ENCODE results near the gene KLKB1.
"Not testable (repeated sequence)": the region's sequence is repeated elsewhere in the genome, so short reads cannot be mapped to it uniquely, and the experiment has no call there.

KLKB1 gene

DNA sequence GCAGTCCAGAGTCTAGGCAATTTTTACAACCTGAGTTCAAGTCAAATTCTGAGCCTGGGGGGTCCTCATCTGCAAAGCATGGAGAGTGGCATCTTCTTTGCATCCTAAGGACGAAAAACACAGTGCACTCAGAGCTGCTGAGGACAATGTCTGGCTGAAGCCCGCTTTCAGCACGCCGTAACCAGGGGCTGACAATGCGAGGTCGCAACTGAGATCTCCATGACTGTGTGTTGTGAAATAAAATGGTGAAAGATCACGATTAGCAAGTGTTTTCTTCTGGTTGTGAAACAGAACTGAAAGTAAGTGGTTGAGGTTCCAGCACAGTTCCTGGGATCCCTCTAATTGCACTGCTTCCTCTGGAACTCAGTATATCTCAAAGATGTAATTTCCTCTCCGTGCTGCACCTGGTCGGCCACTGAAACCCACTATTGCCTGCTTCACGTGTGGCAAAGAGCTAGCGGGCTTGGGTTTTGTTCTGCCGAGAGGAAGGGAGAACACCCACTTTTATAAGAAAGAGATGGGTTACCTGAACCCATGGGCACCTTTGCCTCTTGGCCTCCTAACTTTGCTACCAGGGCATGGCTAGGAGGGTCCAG is 31.0 kb downstream of the KLKB1 start:
- H3K9me3 ChIP-seq (ENCODE audit: insufficient read depth, low read length): no peaks in the 10 kb centered on the region
- H3K36me3 ChIP-seq (ENCODE audit: insufficient read depth, insufficient read length, low read length): no peaks in the 10 kb centered on the region
- no peaks in the 10 kb centered on the region for H3K4me1 ChIP-seq (ENCODE audit: insufficient read depth, insufficient read length)
- DNase-seq (ENCODE audit: low read depth, low spot score): no peak
- TF ChIP-seq YY1 (IDR thresholded peaks at IDR 0.05; ENCODE audit: insufficient read depth, insufficient read length) (no peak), ZNF274 (IDR thresholded peaks at IDR 0.05; ENCODE audit: low read depth, low read length) (no peak), SUZ12 (IDR thresholded peaks at IDR 0.05; ENCODE audit: extremely low read depth, insufficient read depth, insufficient read length) (no peak)
- no peak overlapping the region for H3K9ac ChIP-seq (ENCODE audit: insufficient read length, low read depth)
- H3K27me3 ChIP-seq (ENCODE audit: insufficient read depth, insufficient read length): no peaks in the 10 kb centered on the region
- no peak overlapping the region for H3K4me3 ChIP-seq (ENCODE audit: insufficient read length, low read depth)

DNA sequence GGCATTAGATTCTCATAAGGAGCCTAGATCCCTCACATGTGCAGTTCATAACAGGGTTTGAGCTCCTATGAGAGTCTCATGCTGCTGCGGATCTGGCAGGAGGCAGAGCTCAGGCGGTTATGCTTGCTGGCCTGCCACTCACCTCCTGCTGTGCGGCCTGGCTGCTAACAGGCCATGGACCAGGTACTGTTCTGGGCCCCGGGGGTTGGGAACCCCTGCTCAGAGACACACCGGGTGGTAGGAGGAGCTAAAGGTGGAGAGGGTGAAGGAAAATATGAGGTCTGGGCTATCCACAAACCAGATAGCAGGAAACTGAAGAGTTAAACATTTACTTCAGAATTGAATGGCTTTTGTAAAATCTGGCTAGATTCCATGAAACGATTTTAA is 32.8 kb downstream of the KLKB1 start:
- H3K27me3 ChIP-seq (ENCODE audit: insufficient read depth, insufficient read length): no peaks in the 10 kb centered on the region
- no peak for DNase-seq (ENCODE audit: low read depth, low spot score)
- no peak overlapping the region for H3K9ac ChIP-seq (ENCODE audit: insufficient read length, low read depth)
- H3K9me3 ChIP-seq (ENCODE audit: insufficient read depth, low read length): no peaks in the 10 kb centered on the region
- H3K4me3 ChIP-seq (ENCODE audit: insufficient read length, low read depth): no peak overlapping the region
- no peaks in the 10 kb centered on the region for H3K4me1 ChIP-seq (ENCODE audit: insufficient read depth, insufficient read length)
- H3K36me3 ChIP-seq (ENCODE audit: insufficient read depth, insufficient read length, low read length): no peaks in the 10 kb centered on the region
- TF ChIP-seq ZNF274 (IDR thresholded peaks at IDR 0.05; ENCODE audit: low read depth, low read length) (no peak), SUZ12 (IDR thresholded peaks at IDR 0.05; ENCODE audit: extremely low read depth, insufficient read depth, insufficient read length) (no peak), YY1 (IDR thresholded peaks at IDR 0.05; ENCODE audit: insufficient read depth, insufficient read length) (no peak)

DNA sequence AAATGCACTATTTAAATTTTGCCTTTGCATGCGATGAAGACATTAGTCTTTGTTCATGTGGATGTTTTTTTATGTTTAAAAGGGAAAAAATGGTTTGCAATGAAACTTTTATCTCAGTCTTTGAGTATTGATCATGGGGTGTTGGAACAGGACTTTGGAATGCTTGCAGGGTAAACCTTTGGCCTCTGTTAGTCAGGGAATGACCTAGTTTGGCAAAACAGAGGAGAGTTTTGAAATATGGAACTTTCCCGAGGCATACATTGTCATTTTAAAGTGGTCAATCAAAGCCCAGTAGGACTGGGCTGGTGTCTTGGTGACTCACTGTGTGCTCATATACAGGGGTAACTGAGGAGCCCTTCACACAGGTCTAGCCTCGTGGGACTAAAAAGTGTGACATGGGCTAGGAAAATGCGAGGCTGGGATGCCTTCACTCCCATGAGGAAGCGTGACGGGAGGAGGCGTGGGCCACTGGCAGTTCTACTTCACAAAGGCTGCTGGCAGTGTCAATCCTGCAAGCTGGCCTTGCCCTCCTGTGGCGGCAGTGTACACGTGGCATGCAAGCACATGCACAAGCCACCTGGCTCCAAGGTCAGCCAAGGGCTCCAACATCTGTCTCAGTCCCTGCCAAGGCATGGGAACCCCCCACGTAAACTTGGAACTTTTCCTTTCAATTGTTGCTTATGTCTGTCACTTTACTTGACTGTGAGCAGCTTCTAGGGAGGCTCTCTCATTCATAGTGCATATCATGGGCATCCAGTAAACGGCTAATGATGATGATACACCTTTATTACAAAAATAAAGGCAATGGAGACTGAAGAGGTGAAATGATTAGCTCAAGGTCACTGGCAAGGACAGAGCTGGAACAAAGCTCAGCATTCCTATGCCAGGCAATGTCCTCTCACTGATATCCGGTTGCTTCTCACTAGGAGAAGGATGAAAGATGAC is 33.5 kb downstream of the KLKB1 start:
- Histone ChIP-seq H3K36me3 (ENCODE audit: insufficient read depth, insufficient read length, low read length) (no peaks in the 10 kb centered on the region), H3K4me3 (ENCODE audit: insufficient read length, low read depth) (no peak overlapping the region), H3K4me1 (ENCODE audit: insufficient read depth, insufficient read length) (no peaks in the 10 kb centered on the region), H3K27me3 (ENCODE audit: insufficient read depth, insufficient read length) (no peaks in the 10 kb centered on the region), H3K9ac (ENCODE audit: insufficient read length, low read depth) (no peak overlapping the region), H3K9me3 (ENCODE audit: insufficient read depth, low read length) (no peaks in the 10 kb centered on the region)
- TF ChIP-seq ZNF274 (IDR thresholded peaks at IDR 0.05; ENCODE audit: low read depth, low read length): no peak
- DNase-seq (ENCODE audit: low read depth, low spot score): no peak

DNA sequence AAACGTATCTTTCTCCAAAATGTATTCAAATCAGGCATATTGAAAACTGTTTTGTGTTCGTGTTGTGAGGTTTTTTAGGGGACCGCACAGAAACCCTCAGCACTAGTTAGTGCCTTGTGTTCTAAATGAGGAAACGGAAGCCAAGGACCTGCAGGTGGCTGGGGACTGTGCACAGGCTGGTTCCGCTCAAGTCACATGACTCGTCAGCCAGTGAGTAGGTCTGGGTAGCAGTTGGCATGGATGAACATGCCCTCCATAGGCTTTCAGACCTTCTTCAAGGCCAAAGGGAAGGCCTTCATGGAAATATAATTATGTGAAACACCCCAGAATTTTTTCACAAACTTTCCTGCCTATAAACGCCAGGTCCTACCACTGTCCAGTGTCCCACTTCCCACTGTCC is 37.4 kb downstream of the KLKB1 start:
- Histone ChIP-seq H3K27me3 (ENCODE audit: insufficient read depth, insufficient read length) (no peaks in the 10 kb centered on the region), H3K36me3 (ENCODE audit: insufficient read depth, insufficient read length, low read length) (no peaks in the 10 kb centered on the region), H3K4me1 (ENCODE audit: insufficient read depth, insufficient read length) (no peaks in the 10 kb centered on the region), H3K9ac (ENCODE audit: insufficient read length, low read depth) (no peak overlapping the region), H3K9me3 (ENCODE audit: insufficient read depth, low read length) (no peaks in the 10 kb centered on the region), H3K4me3 (ENCODE audit: insufficient read length, low read depth) (no peak overlapping the region)
- DNase-seq (ENCODE audit: low read depth, low spot score): no peak
- no peak for TF ChIP-seq SUZ12 (IDR thresholded peaks at IDR 0.05; ENCODE audit: extremely low read depth, insufficient read depth, insufficient read length)
- TF ChIP-seq ZNF274 (IDR thresholded peaks at IDR 0.05; ENCODE audit: low read depth, low read length): no peak
- no peak for TF ChIP-seq YY1 (IDR thresholded peaks at IDR 0.05; ENCODE audit: insufficient read depth, insufficient read length)

DNA sequence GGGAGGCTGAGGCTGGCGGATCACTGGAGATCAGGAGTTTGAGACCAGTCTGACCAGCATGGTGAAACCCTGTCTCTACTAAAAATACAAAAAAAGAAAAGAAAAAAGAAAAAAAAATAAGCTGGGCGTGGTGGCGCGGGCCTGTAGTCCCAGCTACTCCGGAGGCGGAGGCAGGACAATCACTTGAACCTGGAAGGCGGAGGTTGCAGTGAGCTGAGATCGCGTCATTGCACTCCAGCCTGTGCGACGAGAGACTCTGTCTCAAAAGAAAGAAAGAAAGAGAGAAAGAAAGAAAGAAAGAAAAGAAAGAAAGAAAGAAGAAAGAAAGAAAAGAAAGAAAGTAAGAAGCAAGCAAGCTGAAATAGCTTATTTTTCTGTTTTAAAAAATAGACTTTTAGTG is 37.9 kb downstream of the KLKB1 start:
- H3K4me3 ChIP-seq (ENCODE audit: insufficient read length, low read depth); H3K36me3 ChIP-seq (ENCODE audit: insufficient read depth, insufficient read length, low read length); H3K9me3 ChIP-seq (ENCODE audit: insufficient read depth, low read length); H3K27me3 ChIP-seq (ENCODE audit: insufficient read depth, insufficient read length); H3K4me1 ChIP-seq (ENCODE audit: insufficient read depth, insufficient read length); H3K9ac ChIP-seq (ENCODE audit: insufficient read length, low read depth); DNase-seq (ENCODE audit: low read depth, low spot score): not testable (repeated sequence)

DNA sequence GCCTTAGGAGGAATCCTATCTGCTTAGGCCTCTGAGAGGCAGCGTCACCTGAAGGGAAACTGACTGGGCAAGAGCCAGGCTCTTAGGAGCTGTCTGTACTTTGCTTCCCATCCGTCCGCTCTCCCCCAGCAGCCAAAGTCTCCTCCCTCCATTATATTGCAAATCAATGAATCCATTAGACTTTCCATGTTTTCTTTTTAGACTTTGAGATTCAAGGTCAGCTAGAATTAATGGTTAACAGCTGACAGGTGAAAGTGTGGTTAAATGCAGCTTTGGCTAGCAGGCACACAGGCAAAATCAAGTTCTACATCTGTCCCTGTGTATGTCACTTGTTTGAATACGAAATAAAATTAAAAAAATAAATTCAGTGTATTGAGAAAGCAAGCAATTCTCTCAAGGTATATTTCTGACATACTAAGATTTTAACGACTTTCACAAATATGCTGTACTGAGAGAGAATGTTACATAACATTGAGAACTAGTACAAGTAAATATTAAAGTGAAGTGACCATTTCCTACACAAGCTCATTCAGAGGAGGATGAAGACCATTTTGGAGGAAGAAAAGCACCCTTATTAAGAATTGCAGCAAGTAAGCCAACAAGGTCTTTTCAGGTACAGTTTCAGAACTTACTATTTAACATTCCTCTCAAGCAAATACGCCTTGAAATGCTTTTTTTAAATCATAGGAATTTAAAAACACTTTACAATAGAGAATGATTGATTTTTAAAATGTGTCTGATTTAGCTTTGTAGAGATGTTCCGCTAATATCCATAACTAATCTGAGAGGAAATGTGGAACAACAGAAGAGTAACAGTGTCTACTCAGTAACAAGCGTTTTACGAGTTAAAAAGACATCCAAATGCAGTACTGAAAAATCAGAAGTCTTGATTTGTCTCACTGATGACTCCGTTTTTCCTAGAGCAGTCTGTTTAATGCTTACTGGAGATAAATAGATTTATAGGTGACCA is 38.7 kb downstream of the KLKB1 start, which contains the start of gene F11:
Gene F11 (plus strand): TSS at position 507 of the 970 bp plus-strand sequence. CDS start 948 bp downstream, outside the sequence.
- H3K4me3 ChIP-seq (ENCODE audit: insufficient read length, low read depth): peak within 1 kb of the TSS; percentile 8
- no peak within 1 kb of the TSS for H3K9ac ChIP-seq (ENCODE audit: insufficient read length, low read depth)
- H3K9me3 ChIP-seq (ENCODE audit: insufficient read depth, low read length): no peaks in the 10 kb centered on the region
- H3K4me1 ChIP-seq (ENCODE audit: insufficient read depth, insufficient read length): no peaks in the 10 kb centered on the region
- DNase-seq (ENCODE audit: low read depth, low spot score): peak; percentile 63
- H3K27me3 ChIP-seq (ENCODE audit: insufficient read depth, insufficient read length): no peaks in the 10 kb centered on the region
- TF ChIP-seq SUZ12 (IDR thresholded peaks at IDR 0.05; ENCODE audit: extremely low read depth, insufficient read depth, insufficient read length) (no peak), ZNF274 (IDR thresholded peaks at IDR 0.05; ENCODE audit: low read depth, low read length) (no peak), YY1 (IDR thresholded peaks at IDR 0.05; ENCODE audit: insufficient read depth, insufficient read length) (no peak)
- no peaks in the 10 kb centered on the region for H3K36me3 ChIP-seq (ENCODE audit: insufficient read depth, insufficient read length, low read length)

Data from NT2/D1 (cell line).